ENCODE results near the gene ZGRF1. TPM values are rescaled to one million over a fixed set of nuclear protein-coding genes. Genes with fewer than 3 reads are reported as not detected.

ZGRF1 gene
- polyA plus RNA-seq, 1 donor from 2014 or later, result 18.0 TPM

DNA sequence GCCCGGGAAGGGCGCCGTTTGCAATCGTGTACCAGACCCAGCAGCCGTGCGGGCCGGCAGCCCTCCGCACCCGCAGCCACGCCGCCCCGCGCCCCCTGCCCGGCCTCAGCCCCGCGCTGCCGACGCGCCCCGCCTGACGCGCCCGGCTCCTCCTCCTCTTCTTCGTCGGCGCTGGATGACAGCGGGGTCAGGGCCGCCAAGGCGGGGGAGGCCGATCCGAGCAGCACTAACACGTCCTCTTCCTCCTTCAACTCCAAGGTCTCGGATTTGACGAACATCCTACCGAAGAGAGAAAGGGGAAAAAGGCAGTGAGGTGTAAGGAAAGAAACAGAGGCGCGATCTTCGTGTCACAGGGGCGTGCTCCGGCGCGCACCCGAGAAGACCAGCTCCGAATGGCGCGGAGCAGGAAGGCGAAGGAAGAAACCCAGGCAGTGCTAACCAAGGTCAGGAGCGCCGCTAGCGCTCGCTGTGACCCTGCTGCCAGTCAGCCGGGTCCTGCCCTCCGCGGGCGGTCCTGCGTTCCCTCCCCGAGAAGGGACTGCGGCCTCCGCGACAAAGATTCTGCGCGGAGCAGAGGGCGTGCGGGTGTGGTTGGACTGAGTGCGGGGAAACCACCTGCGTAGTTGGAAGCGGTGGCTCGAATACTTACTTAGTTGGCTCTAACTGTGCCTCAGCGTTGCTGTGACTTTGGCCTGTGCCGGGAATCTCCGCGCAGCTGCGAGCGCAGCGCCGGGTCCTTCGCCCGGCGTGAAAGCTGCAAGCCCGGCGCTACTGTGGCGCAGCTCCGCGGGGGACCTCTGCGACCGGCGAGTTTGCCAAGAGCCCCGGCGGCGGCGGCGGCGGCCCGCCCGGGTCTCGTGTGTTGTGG is 121.3 kb downstream of the ZGRF1 start:
- Histone ChIP-seq H3K9me3 (ENCODE audit: low read length) (no peaks in the 10 kb centered on the region), H3K36me3 (ENCODE audit: insufficient read depth, low read length) (no peaks in the 10 kb centered on the region), H3K27ac (ENCODE audit: low read length) (peak overlapping the region; percentile 43), H3K9ac (ENCODE audit: low read length) (peak overlapping the region; percentile 65), H3K9me2 (ENCODE audit: insufficient read depth, low read length) (no peaks in the 10 kb centered on the region), H3F3A (ENCODE audit: insufficient read depth, low read length, poor library complexity, severe bottlenecking) (no peaks in the 10 kb centered on the region), H4K20me1 (ENCODE audit: insufficient read depth) (no peaks in the 10 kb centered on the region), H3K4me2 (ENCODE audit: low read length) (peak overlapping the region; percentile 80), H3K27me3 (ENCODE audit: insufficient read depth, low read depth, low read length) (peaks cover 100% of the 10 kb centered on the region), H3K4me3 (ENCODE audit: low read length) (peak overlapping the region; percentile 90), H3K79me2 (replicated peaks; ENCODE audit: insufficient read depth, low read length) (no peaks in the 10 kb centered on the region), H2AFZ (ENCODE audit: low read depth, low read length) (peak overlapping the region; percentile 66)
- TF ChIP-seq, protein P1, sequence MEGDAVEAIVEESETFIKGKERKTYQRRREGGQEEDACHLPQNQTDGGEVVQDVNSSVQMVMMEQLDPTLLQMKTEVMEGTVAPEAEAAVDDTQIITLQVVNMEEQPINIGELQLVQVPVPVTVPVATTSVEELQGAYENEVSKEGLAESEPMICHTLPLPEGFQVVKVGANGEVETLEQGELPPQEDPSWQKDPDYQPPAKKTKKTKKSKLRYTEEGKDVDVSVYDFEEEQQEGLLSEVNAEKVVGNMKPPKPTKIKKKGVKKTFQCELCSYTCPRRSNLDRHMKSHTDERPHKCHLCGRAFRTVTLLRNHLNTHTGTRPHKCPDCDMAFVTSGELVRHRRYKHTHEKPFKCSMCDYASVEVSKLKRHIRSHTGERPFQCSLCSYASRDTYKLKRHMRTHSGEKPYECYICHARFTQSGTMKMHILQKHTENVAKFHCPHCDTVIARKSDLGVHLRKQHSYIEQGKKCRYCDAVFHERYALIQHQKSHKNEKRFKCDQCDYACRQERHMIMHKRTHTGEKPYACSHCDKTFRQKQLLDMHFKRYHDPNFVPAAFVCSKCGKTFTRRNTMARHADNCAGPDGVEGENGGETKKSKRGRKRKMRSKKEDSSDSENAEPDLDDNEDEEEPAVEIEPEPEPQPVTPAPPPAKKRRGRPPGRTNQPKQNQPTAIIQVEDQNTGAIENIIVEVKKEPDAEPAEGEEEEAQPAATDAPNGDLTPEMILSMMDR (IDR thresholded peaks at IDR 0.05; ENCODE audit: poor library complexity, severe bottlenecking), result no peak
- TF ChIP-seq POLR2AphosphoS5 (IDR thresholded peaks at IDR 0.05), result peak; percentile 42
- TF ChIP-seq MXI1 (conservative IDR thresholded peaks at IDR 0.05; ENCODE audit: poor library complexity, severe bottlenecking), result peak; percentile 45

DNA sequence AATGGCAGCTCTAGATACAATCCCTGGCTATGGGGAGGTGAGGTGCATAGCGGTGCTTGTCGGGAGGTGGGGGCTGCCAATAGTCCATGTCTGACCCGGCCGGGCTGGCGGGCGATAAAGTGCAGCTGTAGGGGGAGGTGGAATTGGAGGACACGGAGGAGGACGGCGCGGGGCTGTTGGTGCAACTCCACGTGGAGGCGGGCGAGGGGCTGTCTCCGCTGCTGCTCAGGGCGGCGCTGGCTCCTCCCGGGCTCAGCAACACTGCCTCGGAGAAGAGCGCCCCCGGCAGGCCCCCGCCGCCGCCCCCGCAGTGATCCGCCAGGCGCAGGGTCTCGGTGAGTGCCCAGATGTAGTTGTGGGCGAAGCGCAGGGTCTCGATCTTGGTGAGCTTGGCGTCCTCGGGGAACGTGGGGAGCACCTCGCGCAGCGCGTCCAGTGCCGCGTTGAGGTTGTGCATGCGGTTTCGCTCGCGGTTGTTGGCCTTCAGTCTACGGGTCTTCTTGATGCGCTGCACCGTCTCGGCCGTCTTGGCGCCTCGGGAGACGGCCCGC is 122.0 kb downstream of the ZGRF1 start:
- no peaks in the 10 kb centered on the region for H3K79me2 ChIP-seq (replicated peaks; ENCODE audit: insufficient read depth, low read length)
- no peak overlapping the region for H2AFZ ChIP-seq (ENCODE audit: low read depth, low read length)
- H3K9ac ChIP-seq (ENCODE audit: low read length), result peak overlapping the region; percentile 65
- no peaks in the 10 kb centered on the region for H3K9me2 ChIP-seq (ENCODE audit: insufficient read depth, low read length)
- no peaks in the 10 kb centered on the region for H3K9me3 ChIP-seq (ENCODE audit: low read length)
- no peaks in the 10 kb centered on the region for H3F3A ChIP-seq (ENCODE audit: insufficient read depth, low read length, poor library complexity, severe bottlenecking)
- H3K27me3 ChIP-seq (ENCODE audit: insufficient read depth, low read depth, low read length), result peaks cover 100% of the 10 kb centered on the region
- H3K4me3 ChIP-seq (ENCODE audit: low read length), result peak overlapping the region; percentile 90
- H3K27ac ChIP-seq (ENCODE audit: low read length), result no peak overlapping the region
- H3K36me3 ChIP-seq (ENCODE audit: insufficient read depth, low read length), result no peaks in the 10 kb centered on the region
- H4K20me1 ChIP-seq (ENCODE audit: insufficient read depth), result no peaks in the 10 kb centered on the region
- H3K4me2 ChIP-seq (ENCODE audit: low read length), result no peak overlapping the region
- no peak for TF ChIP-seq EP300 (conservative IDR thresholded peaks at IDR 0.05; ENCODE audit: poor library complexity, severe bottlenecking)
- TF ChIP-seq SMC3 (conservative IDR thresholded peaks at IDR 0.05; ENCODE audit: poor library complexity), result no peak
- TF ChIP-seq POLR2AphosphoS5 (IDR thresholded peaks at IDR 0.05), result no peak
- TF ChIP-seq EZH2 (IDR thresholded peaks at IDR 0.05; ENCODE audit: borderline replicate concordance, insufficient read depth, low read length, poor library complexity, severe bottlenecking), result no peak
- TF ChIP-seq RAD21 (conservative IDR thresholded peaks at IDR 0.05), result no peak
- TF ChIP-seq, protein P2, sequence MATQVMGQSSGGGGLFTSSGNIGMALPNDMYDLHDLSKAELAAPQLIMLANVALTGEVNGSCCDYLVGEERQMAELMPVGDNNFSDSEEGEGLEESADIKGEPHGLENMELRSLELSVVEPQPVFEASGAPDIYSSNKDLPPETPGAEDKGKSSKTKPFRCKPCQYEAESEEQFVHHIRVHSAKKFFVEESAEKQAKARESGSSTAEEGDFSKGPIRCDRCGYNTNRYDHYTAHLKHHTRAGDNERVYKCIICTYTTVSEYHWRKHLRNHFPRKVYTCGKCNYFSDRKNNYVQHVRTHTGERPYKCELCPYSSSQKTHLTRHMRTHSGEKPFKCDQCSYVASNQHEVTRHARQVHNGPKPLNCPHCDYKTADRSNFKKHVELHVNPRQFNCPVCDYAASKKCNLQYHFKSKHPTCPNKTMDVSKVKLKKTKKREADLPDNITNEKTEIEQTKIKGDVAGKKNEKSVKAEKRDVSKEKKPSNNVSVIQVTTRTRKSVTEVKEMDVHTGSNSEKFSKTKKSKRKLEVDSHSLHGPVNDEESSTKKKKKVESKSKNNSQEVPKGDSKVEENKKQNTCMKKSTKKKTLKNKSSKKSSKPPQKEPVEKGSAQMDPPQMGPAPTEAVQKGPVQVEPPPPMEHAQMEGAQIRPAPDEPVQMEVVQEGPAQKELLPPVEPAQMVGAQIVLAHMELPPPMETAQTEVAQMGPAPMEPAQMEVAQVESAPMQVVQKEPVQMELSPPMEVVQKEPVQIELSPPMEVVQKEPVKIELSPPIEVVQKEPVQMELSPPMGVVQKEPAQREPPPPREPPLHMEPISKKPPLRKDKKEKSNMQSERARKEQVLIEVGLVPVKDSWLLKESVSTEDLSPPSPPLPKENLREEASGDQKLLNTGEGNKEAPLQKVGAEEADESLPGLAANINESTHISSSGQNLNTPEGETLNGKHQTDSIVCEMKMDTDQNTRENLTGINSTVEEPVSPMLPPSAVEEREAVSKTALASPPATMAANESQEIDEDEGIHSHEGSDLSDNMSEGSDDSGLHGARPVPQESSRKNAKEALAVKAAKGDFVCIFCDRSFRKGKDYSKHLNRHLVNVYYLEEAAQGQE (IDR thresholded peaks at IDR 0.05; ENCODE audit: borderline replicate concordance), result no peak
- peak; percentile 25 for TF ChIP-seq TAF1 (IDR thresholded peaks at IDR 0.05; ENCODE audit: low read depth)
- no peak for TF ChIP-seq MXI1 (conservative IDR thresholded peaks at IDR 0.05; ENCODE audit: poor library complexity, severe bottlenecking)
- TF ChIP-seq, protein P1 (IDR thresholded peaks at IDR 0.05; ENCODE audit: poor library complexity, severe bottlenecking), result peak; percentile 50
